GM21737 (cell line): ENCODE results near the gene ZNF804B.
A peak's percentile ranks its signal among the peaks of the same experiment; 100 is the strongest.

ENCODE experiments used
- ATAC-seq: cut with Tn5 transposase; IDR thresholded peaks from one replicate; pipeline ENCODE4 v1.9.1; 2021; ENCODE audit warnings: mild to moderate bottlenecking, moderate library complexity; ENCODE audit not compliant: unreplicated experiment

The ZNF804B gene

GRCh38 chr7:88965371-88965770 lies 205.9 kb downstream of the ZNF804B start:
- ATAC-seq, result no peak

- no peak for ATAC-seq
These were observed 207.9 kb downstream of the ZNF804B start for GRCh38 chr7:88967432-88967831.

DNA sequence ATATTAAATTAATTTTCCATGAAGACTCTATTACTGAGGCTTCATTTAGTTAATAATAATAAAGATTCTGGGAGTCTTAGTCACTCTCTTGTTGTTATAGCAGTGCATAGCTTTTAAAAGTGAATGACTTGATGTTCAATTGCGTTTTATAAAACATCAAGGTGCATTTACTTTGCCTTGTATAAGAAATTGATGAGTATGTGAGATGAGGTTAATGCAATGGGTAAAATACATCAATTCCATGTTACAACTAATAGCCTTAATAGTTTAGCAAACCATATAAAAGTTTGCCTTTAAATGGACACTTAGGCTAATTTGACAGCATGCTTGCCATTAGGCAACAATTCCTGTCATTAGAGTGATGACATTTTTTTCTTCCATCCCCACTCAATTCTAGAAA lies 209.7 kb downstream of the ZNF804B start:
- ATAC-seq, result no peak

GRCh38 chr7:88985295-88985694 lies 225.8 kb downstream of the ZNF804B start:
- ATAC-seq, result no peak

GRCh38 chr7:89001306-89001705 lies 241.8 kb downstream of the ZNF804B start:
- no peak for ATAC-seq

DNA sequence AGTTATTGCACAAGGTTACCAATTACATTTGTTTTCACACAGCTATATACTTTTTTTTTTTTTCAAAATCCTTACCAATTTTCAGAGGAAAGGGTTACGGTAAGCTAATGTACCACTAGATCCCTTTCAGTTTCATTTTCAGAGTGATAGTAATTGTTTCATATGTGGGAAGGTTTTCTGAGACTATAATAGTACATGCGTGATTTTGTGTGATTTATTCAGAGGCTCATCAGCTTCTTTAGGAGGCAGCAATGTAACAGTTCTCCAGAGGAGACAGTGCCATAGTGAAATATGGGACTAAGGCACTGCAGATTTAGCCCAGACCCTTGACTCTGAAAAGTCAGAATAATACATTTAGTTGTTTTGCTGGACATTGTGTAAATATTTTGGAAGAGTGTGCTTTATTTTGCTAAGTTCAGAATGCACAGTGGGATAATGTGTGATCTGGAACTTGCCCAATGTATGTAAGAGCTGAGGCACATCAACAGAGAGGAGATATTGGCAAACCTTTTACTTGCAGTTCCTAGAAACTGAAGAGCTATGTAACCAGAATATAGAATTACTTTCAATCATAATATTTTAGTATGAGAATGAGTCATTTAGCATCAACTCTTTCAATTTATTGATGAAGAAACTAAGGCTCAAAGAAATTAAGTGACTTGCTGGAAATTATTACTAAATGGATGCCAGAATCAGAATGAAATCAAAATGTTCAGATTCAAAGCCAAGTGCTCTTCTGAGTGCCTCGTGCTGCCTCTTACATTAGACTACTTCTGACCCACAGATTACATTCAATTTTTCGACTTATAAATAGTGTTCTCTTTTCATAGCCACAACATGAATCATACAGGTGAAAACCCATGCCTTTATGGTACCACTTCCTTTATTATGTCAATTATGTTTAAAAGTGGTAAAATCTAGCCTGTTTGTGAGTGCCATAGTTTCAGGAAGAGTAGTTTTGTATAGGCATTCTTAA lies 243.8 kb downstream of the ZNF804B start:
- ATAC-seq, result peak; percentile 77

- no peak for ATAC-seq
These were observed 252.5 kb downstream of the ZNF804B start for GRCh38 chr7:89012016-89012415.

GRCh38 chr7:89017695-89018094 lies 258.2 kb downstream of the ZNF804B start:
- ATAC-seq, result no peak

DNA sequence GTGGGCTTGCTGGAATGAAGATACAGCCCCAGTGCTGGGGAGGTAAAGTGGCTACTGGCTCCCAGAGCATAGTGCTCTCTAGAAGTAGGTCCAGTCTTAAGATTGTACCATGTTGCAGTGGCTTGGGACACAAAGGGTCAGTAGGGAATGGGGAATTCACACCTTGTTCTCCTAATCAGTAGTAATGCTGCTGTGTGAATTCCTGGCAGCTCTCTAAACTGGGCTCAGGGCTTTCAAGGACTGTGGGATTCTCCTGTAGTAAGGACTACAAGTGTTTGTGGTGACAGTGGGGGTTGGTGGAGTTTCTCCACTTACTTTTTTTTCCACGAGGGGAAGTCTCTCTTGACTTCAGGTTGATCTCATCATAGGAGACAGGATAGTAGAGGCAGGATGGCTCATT lies 262.2 kb downstream of the ZNF804B start:
- no peak for ATAC-seq

DNA sequence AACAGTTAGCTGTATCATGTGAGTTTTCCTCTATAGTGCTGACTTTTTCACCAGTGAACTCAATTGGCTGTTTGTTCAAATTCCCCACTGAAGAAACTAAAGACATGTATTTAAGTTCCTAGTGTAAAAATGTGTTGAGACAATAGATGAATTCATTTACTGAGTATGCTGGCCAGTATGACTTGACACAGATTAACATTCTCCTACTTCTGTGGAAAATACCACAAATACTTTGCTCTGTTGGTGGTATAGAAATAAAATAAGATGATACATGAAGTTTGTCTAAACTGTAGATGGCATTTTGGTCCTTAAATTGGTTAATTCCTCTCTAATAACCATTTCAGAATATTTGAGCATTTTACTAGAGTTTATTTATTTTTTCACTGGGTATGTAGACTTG lies 263.7 kb downstream of the ZNF804B start:
- no peak for ATAC-seq

GRCh38 chr7:89023877-89024276 lies 264.4 kb downstream of the ZNF804B start:
- no peak for ATAC-seq

- no peak for ATAC-seq
These were observed 268.3 kb downstream of the ZNF804B start for GRCh38 chr7:89027781-89028180.

- ATAC-seq, result no peak
These were observed 268.8 kb downstream of the ZNF804B start for GRCh38 chr7:89028319-89028718.

GRCh38 chr7:89029864-89030263 lies 270.4 kb downstream of the ZNF804B start:
- no peak for ATAC-seq

- no peak for ATAC-seq
These were observed 281.7 kb downstream of the ZNF804B start for GRCh38 chr7:89041240-89041639.

- ATAC-seq, result no peak
These were observed 283.4 kb downstream of the ZNF804B start for GRCh38 chr7:89042940-89043339.

DNA sequence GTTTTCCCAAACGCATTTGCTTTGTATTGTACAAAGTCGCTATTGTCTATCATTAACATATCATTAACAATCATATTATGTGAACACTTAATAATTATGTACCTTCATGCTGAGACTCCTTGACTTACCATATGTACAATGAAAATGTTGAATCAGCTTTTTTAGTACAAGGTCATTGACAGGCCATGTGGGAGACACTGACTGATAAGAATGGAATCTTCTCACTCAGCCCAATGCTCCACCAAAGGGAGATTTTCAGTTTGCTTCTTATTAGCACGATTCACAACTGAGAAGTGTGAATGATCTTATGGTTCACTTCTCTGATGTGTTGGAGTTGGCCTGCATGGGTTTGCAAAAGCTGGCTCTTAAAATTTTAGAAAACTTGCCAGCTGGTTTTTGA lies 289.5 kb downstream of the ZNF804B start:
- ATAC-seq, result no peak

GRCh38 chr7:89053130-89053529 lies 293.6 kb downstream of the ZNF804B start:
- ATAC-seq, result no peak

- ATAC-seq, result no peak
These were observed 294.9 kb downstream of the ZNF804B start for GRCh38 chr7:89054361-89054760.

- no peak for ATAC-seq
These were observed 300.7 kb downstream of the ZNF804B start for GRCh38 chr7:89060234-89060633.

GRCh38 chr7:89064831-89065230 lies 305.3 kb downstream of the ZNF804B start:
- ATAC-seq, result no peak

- no peak for ATAC-seq
These were observed 307.5 kb downstream of the ZNF804B start for GRCh38 chr7:89067048-89067447.

DNA sequence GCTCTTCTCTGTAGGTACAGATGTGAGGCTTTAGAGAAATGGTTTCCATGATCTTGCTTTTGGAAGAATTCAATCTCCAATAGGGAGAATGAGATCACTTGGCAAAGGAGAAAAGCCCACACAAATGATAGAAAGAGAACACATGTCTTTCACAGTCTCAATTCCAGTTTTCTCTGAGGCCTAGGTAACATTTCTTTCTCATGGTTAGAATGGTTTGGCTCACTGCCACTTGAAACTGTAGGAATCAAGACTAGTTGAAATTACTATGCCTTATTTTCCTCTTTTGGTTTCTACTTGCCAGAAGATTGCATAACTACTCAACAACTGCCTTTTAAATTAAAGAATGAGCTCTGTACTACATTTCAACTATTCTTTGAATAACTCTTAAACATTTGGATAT lies 312.6 kb downstream of the ZNF804B start:
- ATAC-seq, result no peak
